GM21423 (cell line): ENCODE data around the gene SYNGR3.

ENCODE experiments used
- ATAC-seq: cut with Tn5 transposase; IDR thresholded peaks from one replicate; pipeline ENCODE4 v1.9.1; 2021; ENCODE audit warnings: mild to moderate bottlenecking, moderate library complexity; ENCODE audit not compliant: unreplicated experiment

SYNGR3 gene

GRCh38 chr16:1991948-1992703, 2.4 kb downstream of the SYNGR3 start:
- peak; percentile 53 for ATAC-seq

- ATAC-seq, result no peak
These were observed 3.0 kb downstream of the SYNGR3 start for GRCh38 chr16:1992704-1993317.

GRCh38 chr16:1993731-1994131, 4.0 kb downstream of the SYNGR3 start:
- ATAC-seq, result no peak

- no peak for ATAC-seq
These were observed 8.0 kb downstream of the SYNGR3 start for GRCh38 chr16:1997494-1998359.

GRCh38 chr16:1998360-1998835, 8.6 kb downstream of the SYNGR3 start:
- no peak for ATAC-seq

- ATAC-seq, result no peak
These were observed 9.4 kb downstream of the SYNGR3 start for GRCh38 chr16:1998852-1999801.

GRCh38 chr16:1999866-2000514, 10.2 kb downstream of the SYNGR3 start:
- ATAC-seq, result no peak

GRCh38 chr16:2001035-2001434, 11.3 kb downstream of the SYNGR3 start:
- no peak for ATAC-seq

- no peak for ATAC-seq
These were observed 11.9 kb downstream of the SYNGR3 start for GRCh38 chr16:2001456-2002355.

GRCh38 chr16:2002406-2003230, 12.8 kb downstream of the SYNGR3 start:
- no peak for ATAC-seq

- no peak for ATAC-seq
These were observed 13.6 kb downstream of the SYNGR3 start for GRCh38 chr16:2003231-2003826.

GRCh38 chr16:2003827-2004641, 14.3 kb downstream of the SYNGR3 start:
- ATAC-seq, result peak; percentile 46

GRCh38 chr16:2004795-2005517, 15.2 kb downstream of the SYNGR3 start:
- no peak for ATAC-seq

GRCh38 chr16:2005646-2006045, 15.9 kb downstream of the SYNGR3 start:
- ATAC-seq, result no peak

GRCh38 chr16:2006317-2006716, 16.5 kb downstream of the SYNGR3 start:
- ATAC-seq, result no peak
